ENCODE data around the gene GMCL2.
A peak's percentile ranks its signal among the peaks of the same experiment; 100 is the strongest.

Gene GMCL2

DNA sequence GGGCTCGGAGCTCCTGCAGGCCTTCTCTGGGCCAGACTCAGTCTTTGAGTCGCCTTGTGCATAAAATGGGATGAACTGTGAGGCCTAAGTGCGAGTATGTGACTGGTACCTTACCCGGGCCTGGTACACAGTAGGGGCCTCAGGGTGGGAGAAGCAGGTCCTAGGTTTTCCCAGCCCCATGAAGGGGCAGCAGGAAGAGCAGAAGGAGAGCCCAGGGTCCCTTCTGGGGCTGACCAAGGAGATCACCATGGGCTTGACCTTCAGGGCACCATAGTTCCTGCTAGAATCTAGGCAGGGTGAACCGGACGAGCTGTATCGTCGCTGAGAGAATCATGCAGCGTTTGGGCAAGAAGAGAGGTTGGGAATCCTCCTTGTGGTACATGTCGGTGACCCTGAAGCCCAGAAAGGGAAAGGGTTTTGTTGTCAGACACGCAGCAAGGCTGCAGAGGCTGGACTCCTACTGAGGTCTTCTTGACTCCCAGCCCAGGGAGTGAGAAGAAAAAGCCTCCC lies 45.8 kb upstream of the GMCL2 start (continued):
- TF ChIP-seq ZNF324 (tag by site-specific recombination; IDR thresholded peaks at IDR 0.05) = no peak
- TF ChIP-seq ZXDB (tag by site-specific recombination; IDR thresholded peaks at IDR 0.05) = peak; percentile 19
- TF ChIP-seq SP3 (tag by site-specific recombination; IDR thresholded peaks at IDR 0.05) = 0 out of 2 replicates have a peak, but pooled peaks have one; percentile 7
- TF ChIP-seq ZNF501 (tag by site-specific recombination; IDR thresholded peaks at IDR 0.05) = no peak
- TF ChIP-seq ZNF341 (tag by site-specific recombination; IDR thresholded peaks at IDR 0.05; ENCODE audit: low read depth) = no peak

- Histone ChIP-seq H3K27ac (ENCODE audit: extremely low read depth, low read depth, low read length) (peak within 1 kb of the TSS; percentile 92), H3K9me3 (ENCODE audit: control insufficient read depth, insufficient read depth, low read depth, low read length) (no peaks in the 10 kb centered on the region), H3K36me3 (ENCODE audit: control insufficient read depth in 2 of 2, insufficient read depth in 1 of 2, low read length in 2 of 2) (peaks cover 14 to 44% of the 10 kb centered on the region in 2 experiments; a peak in 2 of 3 replicates), H3K4me1 (ENCODE audit: control insufficient read depth, insufficient read depth, low read length) (no peaks in the 10 kb centered on the region), H3K4me3 (ENCODE audit: low read depth, low read length) (peak within 1 kb of the TSS; percentile 76)
- CTCF ChIA-PET = interaction anchor here (0.5 to 0.7 kb wide), 2 partner anchors 244 to 621 kb away, joined by 3 read pairs; no protein-coding TSS in a partner anchor
- POLR2A ChIA-PET = interaction anchor here (0.5 to 4.3 kb wide), 8 partner anchors 11 to 1480 kb away, joined by 3 to 28 read pairs (median 6); partner anchors contain the start of genes HNRNPAB and ZNF354C
- TF ChIP-seq, protein P1, sequence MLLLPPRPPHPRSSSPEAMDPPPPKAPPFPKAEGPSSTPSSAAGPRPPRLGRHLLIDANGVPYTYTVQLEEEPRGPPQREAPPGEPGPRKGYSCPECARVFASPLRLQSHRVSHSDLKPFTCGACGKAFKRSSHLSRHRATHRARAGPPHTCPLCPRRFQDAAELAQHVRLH (tag by site-specific recombination; IDR thresholded peaks at IDR 0.05) = no peak
- TF ChIP-seq GLIS2 (tag by site-specific recombination; IDR thresholded peaks at IDR 0.05) (peak; percentile 45; the same call in 1 of the 2 replicates), IKZF3 (tag by site-specific recombination; IDR thresholded peaks at IDR 0.05) (no peak), ZNF394 (tag by site-specific recombination; IDR thresholded peaks at IDR 0.05; ENCODE audit: borderline replicate concordance) (no peak), ZNF518A (tag by site-specific recombination; conservative IDR thresholded peaks at IDR 0.05; ENCODE audit: low read depth) (peak; percentile 47; the same call in 1 of the 2 replicates), ZNF341 (tag by site-specific recombination; IDR thresholded peaks at IDR 0.05; ENCODE audit: low read depth) (0 out of 2 replicates have a peak, but pooled peaks have one; percentile 8), ZXDB (tag by site-specific recombination; IDR thresholded peaks at IDR 0.05) (peak; percentile 97), KLF10 (tag by site-specific recombination; IDR thresholded peaks at IDR 0.05) (peak; percentile 64; the same call in 1 of the 2 replicates), PATZ1 (tag by site-specific recombination; IDR thresholded peaks at IDR 0.05) (peak; percentile 56), SP3 (tag by site-specific recombination; IDR thresholded peaks at IDR 0.05) (peak; percentile 75), KLF9 (tag by site-specific recombination; IDR thresholded peaks at IDR 0.05; ENCODE audit: low read depth) (peak; percentile 83), ZBTB6 (tag by site-specific recombination; IDR thresholded peaks at IDR 0.05) (peak; percentile 24; the same call in 1 of the 2 replicates), ZNF707 (tag by site-specific recombination; IDR thresholded peaks at IDR 0.05) (no peak), ZSCAN30 (tag by site-specific recombination; IDR thresholded peaks at IDR 0.05) (peak; percentile 26; the same call in 1 of the 2 replicates), ZNF37A (tag by site-specific recombination; IDR thresholded peaks at IDR 0.05) (no peak), YY1 (tag by site-specific recombination; IDR thresholded peaks at IDR 0.05) (peak; percentile 52), ZFHX2 (tag by site-specific recombination; conservative IDR thresholded peaks at IDR 0.05) (no peak; the same call in 1 of the 2 replicates), SP2 (tag by site-specific recombination; IDR thresholded peaks at IDR 0.05) (peak; percentile 77), SP7 (tag by site-specific recombination; IDR thresholded peaks at IDR 0.05) (peak; percentile 47; the same call in 1 of the 2 replicates), SCRT2 (tag by site-specific recombination; IDR thresholded peaks at IDR 0.05) (peak; percentile 48; the same call in 1 of the 2 replicates)
- TF ChIP-seq, protein P2, sequence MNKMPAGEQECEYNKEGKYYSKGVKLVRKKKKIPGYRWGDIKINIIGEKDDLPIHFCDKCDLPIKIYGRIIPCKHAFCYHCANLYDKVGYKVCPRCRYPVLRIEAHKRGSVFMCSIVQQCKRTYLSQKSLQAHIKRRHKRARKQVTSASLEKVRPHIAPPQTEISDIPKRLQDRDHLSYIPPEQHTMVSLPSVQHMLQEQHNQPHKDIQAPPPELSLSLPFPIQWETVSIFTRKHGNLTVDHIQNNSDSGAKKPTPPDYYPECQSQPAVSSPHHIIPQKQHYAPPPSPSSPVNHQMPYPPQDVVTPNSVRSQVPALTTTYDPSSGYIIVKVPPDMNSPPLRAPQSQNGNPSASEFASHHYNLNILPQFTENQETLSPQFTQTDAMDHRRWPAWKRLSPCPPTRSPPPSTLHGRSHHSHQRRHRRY (tag by site-specific recombination; IDR thresholded peaks at IDR 0.05) = no peak
Observed at GRCh38 chr5:178232124-178232919, 45.2 kb upstream of the GMCL2 start, which contains the start of gene PHYKPL. Gene PHYKPL (minus strand): TSS chr5:178232802. CDS start chr5:178232550, 252 bp downstream.
